ENCODE measurements around the gene BARHL1. TPM values are rescaled to one million over a fixed set of nuclear protein-coding genes. Genes with fewer than 3 reads are reported as not detected.

Gene BARHL1
- polyA plus RNA-seq, 1 donor: not detected

- DNase-seq: no peak
Observed at GRCh38 chr9:132587592-132587955, 5.2 kb downstream of the BARHL1 start.

- no peak for DNase-seq
Observed at GRCh38 chr9:132588098-132588497, 5.7 kb downstream of the BARHL1 start.

- DNase-seq: no peak
Observed at GRCh38 chr9:132588501-132589147, 6.2 kb downstream of the BARHL1 start.

- no peak for DNase-seq
Observed at GRCh38 chr9:132589148-132590036, 7.0 kb downstream of the BARHL1 start.

GRCh38 chr9:132590037-132590317 is 7.6 kb downstream of the BARHL1 start:
- DNase-seq: no peak

- no peak for DNase-seq
Observed at GRCh38 chr9:132590318-132591182, 8.1 kb downstream of the BARHL1 start.

GRCh38 chr9:132591244-132591643 is 8.8 kb downstream of the BARHL1 start:
- DNase-seq: no peak

GRCh38 chr9:132591751-132592314 is 9.4 kb downstream of the BARHL1 start:
- DNase-seq: no peak

- no peak for DNase-seq
Observed at GRCh38 chr9:132592451-132592850, 10.0 kb downstream of the BARHL1 start.

- DNase-seq: no peak
Observed at GRCh38 chr9:132594412-132594811, 12.0 kb downstream of the BARHL1 start.

GRCh38 chr9:132595319-132595718 is 12.9 kb downstream of the BARHL1 start:
- no peak for DNase-seq

- no peak for DNase-seq
Observed at GRCh38 chr9:132596200-132596599, 13.8 kb downstream of the BARHL1 start.

- no peak for DNase-seq
Observed at GRCh38 chr9:132597073-132597775, 14.8 kb downstream of the BARHL1 start.

GRCh38 chr9:132600326-132600984 is 18.0 kb downstream of the BARHL1 start:
- no peak for DNase-seq

GRCh38 chr9:132602207-132602606 is 19.8 kb downstream of the BARHL1 start:
- DNase-seq: no peak

- no peak for DNase-seq
Observed at GRCh38 chr9:132605387-132605786, 23.0 kb downstream of the BARHL1 start.

- no peak for DNase-seq
Observed at GRCh38 chr9:132606066-132606465, 23.7 kb downstream of the BARHL1 start.

GRCh38 chr9:132609184-132609583 is 26.8 kb downstream of the BARHL1 start:
- no peak for DNase-seq

GRCh38 chr9:132609829-132610228 is 27.4 kb downstream of the BARHL1 start:
- no peak for DNase-seq

GRCh38 chr9:132610661-132611060 is 28.3 kb downstream of the BARHL1 start:
- DNase-seq: no peak

GRCh38 chr9:132614324-132614723 is 31.9 kb downstream of the BARHL1 start:
- DNase-seq: no peak
